Astrocyte (in vitro differentiated cells and primary cell): ENCODE results near the gene SLAMF6.
"Not testable (repeated sequence)": the region's sequence is repeated elsewhere in the genome, so short reads cannot be mapped to it uniquely, and the experiment has no call there.

Experiments
- CTCF ChIP-seq: IDR thresholded peaks from 2 replicates; pipeline ENCODE4 v1.5.1; 2011; ENCODE audit warnings: low read depth, mild to moderate bottlenecking, inconsistent platforms, low read length, moderate library complexity; ENCODE audit not compliant: insufficient read depth
- EZH2 ChIP-seq: IDR thresholded peaks from 2 replicates; pipeline ENCODE4 v1.6.1; 2012; ENCODE audit warnings: mild to moderate bottlenecking, low read length, inconsistent platforms; ENCODE audit not compliant: insufficient read depth

GRCh38 chr1:160532557-160532813 is 9.4 kb upstream of the SLAMF6 start:
- not testable (repeated sequence) for TF ChIP-seq EZH2, CTCF
